NCI-H2196 (cell line): Measurements from ENCODE around the gene MED14.

ENCODE experiments used
- DNase-seq: peaks from one replicate; lab custom pipeline; 2025; ENCODE audit not compliant: unreplicated experiment; lab: John Stamatoyannopoulos, UW

MED14 gene

GRCh38 chrX:40729598-40730584 is 5.5 kb downstream of the MED14 start:
- DNase-seq: no peak

- DNase-seq: no peak
Measured at GRCh38 chrX:40727581-40728252, 7.6 kb downstream of the MED14 start.

- DNase-seq: no peak
Measured at GRCh38 chrX:40727093-40727492, 8.2 kb downstream of the MED14 start.

GRCh38 chrX:40722930-40723329 is 12.4 kb downstream of the MED14 start:
- DNase-seq: no peak

- no peak for DNase-seq
Measured at GRCh38 chrX:40721489-40722106, 13.7 kb downstream of the MED14 start.

- no peak for DNase-seq
Measured at GRCh38 chrX:40720792-40721191, 14.6 kb downstream of the MED14 start.

- DNase-seq: no peak
Measured at GRCh38 chrX:40720339-40720738, 15.0 kb downstream of the MED14 start.

GRCh38 chrX:40719731-40720130 is 15.6 kb downstream of the MED14 start:
- no peak for DNase-seq

GRCh38 chrX:40719218-40719617 is 16.1 kb downstream of the MED14 start:
- DNase-seq: no peak

- no peak for DNase-seq
Measured at GRCh38 chrX:40709395-40709794, 25.9 kb downstream of the MED14 start.

- no peak for DNase-seq
Measured at GRCh38 chrX:40705658-40706312, 29.6 kb downstream of the MED14 start.

GRCh38 chrX:40700640-40701342 is 34.6 kb downstream of the MED14 start:
- no peak for DNase-seq

- no peak for DNase-seq
Measured at GRCh38 chrX:40698851-40699250, 36.5 kb downstream of the MED14 start.

- DNase-seq: no peak
Measured at GRCh38 chrX:40694802-40695201, 40.5 kb downstream of the MED14 start.

GRCh38 chrX:40688929-40689328 is 46.4 kb downstream of the MED14 start:
- DNase-seq: no peak

- DNase-seq: no peak
Measured at GRCh38 chrX:40687169-40687568, 48.2 kb downstream of the MED14 start.

GRCh38 chrX:40685362-40685918 is 49.9 kb downstream of the MED14 start:
- no peak for DNase-seq

- no peak for DNase-seq
Measured at GRCh38 chrX:40684092-40684491, 51.2 kb downstream of the MED14 start.

- DNase-seq: no peak
Measured at GRCh38 chrX:40683245-40683644, 52.1 kb downstream of the MED14 start.

- DNase-seq: no peak
Measured at GRCh38 chrX:40671126-40671525, 64.2 kb downstream of the MED14 start.
